ENCODE results near the gene ERCC1. TPM values are rescaled to one million over a fixed set of nuclear protein-coding genes. Genes with fewer than 3 reads are reported as not detected.

The ERCC1 gene
- polyA plus RNA-seq, 1 donor from 2014 or later: 69.2 TPM

DNA sequence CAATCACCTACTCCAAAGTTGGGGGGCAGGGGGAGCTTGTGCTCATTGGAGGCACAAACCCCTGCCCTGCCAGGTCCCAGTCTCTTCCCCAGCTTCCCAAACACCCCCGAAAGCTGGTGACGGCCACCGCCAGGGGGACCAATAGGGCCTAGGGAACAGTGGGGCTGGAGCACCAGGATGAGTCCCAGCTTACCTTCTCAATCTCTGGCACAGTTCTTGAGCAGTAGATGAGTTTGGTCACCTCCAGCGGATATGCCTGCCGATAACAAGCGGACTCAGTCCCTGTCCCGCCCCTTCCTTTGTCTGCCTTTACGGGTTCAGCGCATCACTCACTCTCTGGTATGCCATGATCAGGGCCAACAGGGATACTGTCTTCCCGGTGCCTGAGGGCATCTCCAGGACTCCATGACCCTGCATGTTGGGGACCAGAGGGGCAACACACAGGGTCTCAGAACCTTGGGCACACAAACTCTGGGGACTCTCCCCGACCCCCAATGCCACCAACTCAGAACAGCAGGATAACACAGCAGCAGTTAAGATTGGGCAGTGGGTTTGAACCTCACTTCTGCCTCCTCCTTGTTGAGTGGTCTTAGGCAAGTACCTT, 54.9 kb downstream of the ERCC1 start:
- Histone ChIP-seq H3K27ac (ENCODE audit: low read length) (no peak overlapping the region), H3K9ac (ENCODE audit: low read length) (no peak overlapping the region), H3K79me2 (replicated peaks; ENCODE audit: insufficient read depth, low read length) (peaks cover 8% of the 10 kb centered on the region), H2AFZ (ENCODE audit: low read depth, low read length) (no peak overlapping the region), H3K27me3 (ENCODE audit: insufficient read depth, low read depth, low read length) (no peaks in the 10 kb centered on the region), H3K9me2 (ENCODE audit: insufficient read depth, low read length) (no peaks in the 10 kb centered on the region), H4K20me1 (ENCODE audit: insufficient read depth) (no peaks in the 10 kb centered on the region), H3K9me3 (ENCODE audit: low read length) (no peaks in the 10 kb centered on the region), H3F3A (ENCODE audit: insufficient read depth, low read length, poor library complexity, severe bottlenecking) (no peaks in the 10 kb centered on the region), H3K36me3 (ENCODE audit: insufficient read depth, low read length) (no peaks in the 10 kb centered on the region), H3K4me2 (ENCODE audit: low read length) (no peak overlapping the region), H3K4me3 (ENCODE audit: low read length) (peak overlapping the region; percentile 15)
- TF ChIP-seq SMC3 (conservative IDR thresholded peaks at IDR 0.05; ENCODE audit: poor library complexity) (no peak), EP300 (conservative IDR thresholded peaks at IDR 0.05; ENCODE audit: poor library complexity, severe bottlenecking) (no peak), RAD21 (conservative IDR thresholded peaks at IDR 0.05) (no peak), POLR2AphosphoS5 (IDR thresholded peaks at IDR 0.05) (no peak), MXI1 (conservative IDR thresholded peaks at IDR 0.05; ENCODE audit: poor library complexity, severe bottlenecking) (no peak), EZH2 (IDR thresholded peaks at IDR 0.05; ENCODE audit: borderline replicate concordance, insufficient read depth, low read length, poor library complexity, severe bottlenecking) (no peak), TAF1 (IDR thresholded peaks at IDR 0.05; ENCODE audit: low read depth) (no peak)
- TF ChIP-seq, protein P1, sequence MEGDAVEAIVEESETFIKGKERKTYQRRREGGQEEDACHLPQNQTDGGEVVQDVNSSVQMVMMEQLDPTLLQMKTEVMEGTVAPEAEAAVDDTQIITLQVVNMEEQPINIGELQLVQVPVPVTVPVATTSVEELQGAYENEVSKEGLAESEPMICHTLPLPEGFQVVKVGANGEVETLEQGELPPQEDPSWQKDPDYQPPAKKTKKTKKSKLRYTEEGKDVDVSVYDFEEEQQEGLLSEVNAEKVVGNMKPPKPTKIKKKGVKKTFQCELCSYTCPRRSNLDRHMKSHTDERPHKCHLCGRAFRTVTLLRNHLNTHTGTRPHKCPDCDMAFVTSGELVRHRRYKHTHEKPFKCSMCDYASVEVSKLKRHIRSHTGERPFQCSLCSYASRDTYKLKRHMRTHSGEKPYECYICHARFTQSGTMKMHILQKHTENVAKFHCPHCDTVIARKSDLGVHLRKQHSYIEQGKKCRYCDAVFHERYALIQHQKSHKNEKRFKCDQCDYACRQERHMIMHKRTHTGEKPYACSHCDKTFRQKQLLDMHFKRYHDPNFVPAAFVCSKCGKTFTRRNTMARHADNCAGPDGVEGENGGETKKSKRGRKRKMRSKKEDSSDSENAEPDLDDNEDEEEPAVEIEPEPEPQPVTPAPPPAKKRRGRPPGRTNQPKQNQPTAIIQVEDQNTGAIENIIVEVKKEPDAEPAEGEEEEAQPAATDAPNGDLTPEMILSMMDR (IDR thresholded peaks at IDR 0.05; ENCODE audit: poor library complexity, severe bottlenecking): no peak
- TF ChIP-seq, protein P2, sequence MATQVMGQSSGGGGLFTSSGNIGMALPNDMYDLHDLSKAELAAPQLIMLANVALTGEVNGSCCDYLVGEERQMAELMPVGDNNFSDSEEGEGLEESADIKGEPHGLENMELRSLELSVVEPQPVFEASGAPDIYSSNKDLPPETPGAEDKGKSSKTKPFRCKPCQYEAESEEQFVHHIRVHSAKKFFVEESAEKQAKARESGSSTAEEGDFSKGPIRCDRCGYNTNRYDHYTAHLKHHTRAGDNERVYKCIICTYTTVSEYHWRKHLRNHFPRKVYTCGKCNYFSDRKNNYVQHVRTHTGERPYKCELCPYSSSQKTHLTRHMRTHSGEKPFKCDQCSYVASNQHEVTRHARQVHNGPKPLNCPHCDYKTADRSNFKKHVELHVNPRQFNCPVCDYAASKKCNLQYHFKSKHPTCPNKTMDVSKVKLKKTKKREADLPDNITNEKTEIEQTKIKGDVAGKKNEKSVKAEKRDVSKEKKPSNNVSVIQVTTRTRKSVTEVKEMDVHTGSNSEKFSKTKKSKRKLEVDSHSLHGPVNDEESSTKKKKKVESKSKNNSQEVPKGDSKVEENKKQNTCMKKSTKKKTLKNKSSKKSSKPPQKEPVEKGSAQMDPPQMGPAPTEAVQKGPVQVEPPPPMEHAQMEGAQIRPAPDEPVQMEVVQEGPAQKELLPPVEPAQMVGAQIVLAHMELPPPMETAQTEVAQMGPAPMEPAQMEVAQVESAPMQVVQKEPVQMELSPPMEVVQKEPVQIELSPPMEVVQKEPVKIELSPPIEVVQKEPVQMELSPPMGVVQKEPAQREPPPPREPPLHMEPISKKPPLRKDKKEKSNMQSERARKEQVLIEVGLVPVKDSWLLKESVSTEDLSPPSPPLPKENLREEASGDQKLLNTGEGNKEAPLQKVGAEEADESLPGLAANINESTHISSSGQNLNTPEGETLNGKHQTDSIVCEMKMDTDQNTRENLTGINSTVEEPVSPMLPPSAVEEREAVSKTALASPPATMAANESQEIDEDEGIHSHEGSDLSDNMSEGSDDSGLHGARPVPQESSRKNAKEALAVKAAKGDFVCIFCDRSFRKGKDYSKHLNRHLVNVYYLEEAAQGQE (IDR thresholded peaks at IDR 0.05; ENCODE audit: borderline replicate concordance): no peak

DNA sequence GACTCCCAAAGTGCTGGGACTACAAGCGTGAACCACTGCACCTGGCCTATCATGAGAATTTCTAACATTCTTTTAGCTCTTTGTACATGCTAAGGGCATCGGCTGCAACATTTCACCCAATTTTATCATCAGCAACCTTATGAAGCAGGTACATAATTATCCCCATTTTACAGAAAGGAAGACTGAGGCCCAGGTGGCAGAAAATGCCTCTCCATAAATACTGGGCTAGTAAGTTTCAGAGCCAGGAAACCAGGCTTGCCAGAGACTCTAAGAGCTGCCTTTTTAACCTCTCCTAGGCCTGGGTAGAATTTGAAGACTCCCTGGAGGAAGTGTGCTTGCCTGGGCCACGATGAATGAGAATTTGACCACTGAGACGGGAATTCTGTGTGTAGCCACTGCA, 55.6 kb downstream of the ERCC1 start:
- H3K9ac ChIP-seq (ENCODE audit: low read length): no peak overlapping the region
- H2AFZ ChIP-seq (ENCODE audit: low read depth, low read length): no peak overlapping the region
- TF ChIP-seq MXI1 (conservative IDR thresholded peaks at IDR 0.05; ENCODE audit: poor library complexity, severe bottlenecking): no peak
- no peak for TF ChIP-seq RAD21 (conservative IDR thresholded peaks at IDR 0.05)

More for the DNA sequence above, 55.6 kb downstream of the ERCC1 start:
- Histone ChIP-seq H3K4me2 (ENCODE audit: low read length) (no peak overlapping the region), H3K4me3 (ENCODE audit: low read length) (no peak overlapping the region), H3F3A (ENCODE audit: insufficient read depth, low read length, poor library complexity, severe bottlenecking) (no peaks in the 10 kb centered on the region), H3K79me2 (replicated peaks; ENCODE audit: insufficient read depth, low read length) (peaks cover 8% of the 10 kb centered on the region), H3K9me3 (ENCODE audit: low read length) (no peaks in the 10 kb centered on the region), H3K27ac (ENCODE audit: low read length) (no peak overlapping the region), H3K36me3 (ENCODE audit: insufficient read depth, low read length) (no peaks in the 10 kb centered on the region), H3K9me2 (ENCODE audit: insufficient read depth, low read length) (no peaks in the 10 kb centered on the region), H3K27me3 (ENCODE audit: insufficient read depth, low read depth, low read length) (no peaks in the 10 kb centered on the region), H4K20me1 (ENCODE audit: insufficient read depth) (no peaks in the 10 kb centered on the region)

Measured in neural cell (in vitro differentiated cells).